A673 (cell line): ENCODE results near the gene LIMS1. TPM values are rescaled to one million over a fixed set of nuclear protein-coding genes. Genes with fewer than 3 reads are reported as not detected.

Experiments
- BruUV-seq: library from RNA; stranded (reverse); fragments of 400-500 nt; replicated peaks from 2 replicates; lab custom pipeline; 2021; lab: Mats Ljungman, UMichigan
- CTCF ChIA-PET: fragments of 300-600 bp; sonication (Branson Sonifier 250); formaldehyde crosslinking; loops from one replicate; lab custom pipeline; 2022; ENCODE audit warnings: antibody characterized with exemption; lab: Charles Lee
- POLR2A ChIA-PET: fragments of 300-600 bp; sonication (Branson Sonifier 250); formaldehyde crosslinking; loops from one replicate; lab custom pipeline; 2022; ENCODE audit warnings: antibody characterized with exemption; ENCODE audit not compliant: low non-redundant PET; lab: Charles Lee
- DNase-seq: peaks from one replicate; pipeline ENCODE4 v3.0.0-alpha.2; 2015; ENCODE audit warnings: low spot score
- H3K27ac ChIP-seq: fragments of 200-600 bp; sonication (generic); 2 replicates; pipeline ENCODE4 v1.5.1; 2016; ENCODE audit warnings: mixed run types, low read depth, mild to moderate bottlenecking, mixed read lengths, antibody characterized with exemption, low read length; ENCODE audit not compliant: poor library complexity, severe bottlenecking
- H3K27me3 ChIP-seq: fragments of 200-600 bp; sonication (generic); replicated peaks from 2 replicates; pipeline ENCODE4 v1.6.1; 2017; ENCODE audit warnings: mixed run types, low read depth, mild to moderate bottlenecking, mixed read lengths, antibody characterized with exemption, low read length; ENCODE audit not compliant: insufficient read depth, poor library complexity
- H3K36me3 ChIP-seq: fragments of 200-600 bp; sonication (generic); 2 replicates; pipeline ENCODE4 v1.6.1; 2016; ENCODE audit warnings: mixed run types, mild to moderate bottlenecking, mixed read lengths, antibody characterized with exemption, low read length; ENCODE audit not compliant: insufficient read depth, poor library complexity, severe bottlenecking
- H3K4me1 ChIP-seq: fragments of 200-600 bp; sonication (generic); 2 replicates; pipeline ENCODE4 v1.6.1; 2017; ENCODE audit warnings: mixed run types, mild to moderate bottlenecking, mixed read lengths, antibody characterized with exemption, low read length; ENCODE audit not compliant: insufficient read depth, poor library complexity, severe bottlenecking
- H3K4me3 ChIP-seq: fragments of 200-600 bp; sonication (generic); 2 replicates; pipeline ENCODE4 v1.5.1; 2016; ENCODE audit warnings: low read depth, mixed run types, mild to moderate bottlenecking, mixed read lengths, low read length; ENCODE audit not compliant: poor library complexity, severe bottlenecking
- H3K9me3 ChIP-seq: fragments of 200-600 bp; sonication (generic); 2 replicates; pipeline ENCODE4 v1.6.1; 2016; ENCODE audit warnings: mixed run types, low read depth, mild to moderate bottlenecking, mixed read lengths, antibody characterized with exemption, low read length; ENCODE audit not compliant: poor library complexity, severe bottlenecking
- CTCF ChIP-seq: fragments of 300-800, 200-600 bp; sonication (generic); conservative IDR thresholded peaks from 2 replicates; pipeline ENCODE4 v1.5.1; 2017; ENCODE audit warnings: low read depth, mild to moderate bottlenecking, antibody characterized with exemption, low read length, moderate library complexity, mixed read lengths
- EZH2 ChIP-seq: fragments of 200-600 bp; sonication (generic); IDR thresholded peaks from 2 replicates; pipeline ENCODE4 v1.6.1; 2017; ENCODE audit warnings: borderline replicate concordance, low read depth, mild to moderate bottlenecking, mixed read lengths, antibody characterized with exemption, low read length; ENCODE audit not compliant: poor library complexity, severe bottlenecking
- intact Hi-C: fragments of 100-400 bp; cut with micrococcal nuclease; formaldehyde crosslinking; loops from one replicate; pipeline ENCODE4 v1.10.0; 2022; ENCODE audit not compliant: unreplicated experiment
- total RNA-seq: library from RNA; stranded (reverse); gene quantifications from 2 replicates; pipeline ENCODE4 v1.2.3, GENCODE V29; 2021

LIMS1 gene
- total RNA-seq, 1 experiment from 2014 or later: 43.9 TPM

DNA sequence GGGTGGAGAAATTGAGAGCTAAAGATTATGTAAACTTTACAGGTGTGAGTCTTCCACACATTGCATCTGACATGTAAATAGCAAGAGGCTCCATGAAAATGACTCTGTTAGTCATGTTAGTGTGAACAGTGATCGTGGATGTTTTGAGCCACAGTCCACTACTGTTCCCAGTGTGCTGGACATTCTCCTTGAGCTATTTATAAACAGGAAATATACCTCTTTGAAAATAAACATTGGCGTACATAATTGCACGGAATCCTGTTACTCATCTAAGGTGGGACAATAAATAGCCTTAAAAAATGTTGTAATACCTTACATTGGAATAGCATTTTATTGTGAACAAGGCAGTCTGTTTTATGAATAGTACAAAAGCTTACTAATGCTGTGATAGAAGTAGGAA lies 37.0 kb downstream of the LIMS1 start:
- Histone ChIP-seq H3K4me1 (peaks cover 4% of the 10 kb centered on the region), H3K27me3 (no peaks in the 10 kb centered on the region), H3K4me3 (no peak overlapping the region), H3K9me3 (no peaks in the 10 kb centered on the region), H3K27ac (no peak overlapping the region), H3K36me3 (no peaks in the 10 kb centered on the region)
- POLR2A ChIA-PET: no interaction called here
- intact Hi-C loops: no loop called here
- BruUV-seq: no TSS peak
- TF ChIP-seq CTCF: no peak
- TF ChIP-seq EZH2: no peak
- CTCF ChIA-PET: no interaction called here
- DNase-seq: no peak

DNA sequence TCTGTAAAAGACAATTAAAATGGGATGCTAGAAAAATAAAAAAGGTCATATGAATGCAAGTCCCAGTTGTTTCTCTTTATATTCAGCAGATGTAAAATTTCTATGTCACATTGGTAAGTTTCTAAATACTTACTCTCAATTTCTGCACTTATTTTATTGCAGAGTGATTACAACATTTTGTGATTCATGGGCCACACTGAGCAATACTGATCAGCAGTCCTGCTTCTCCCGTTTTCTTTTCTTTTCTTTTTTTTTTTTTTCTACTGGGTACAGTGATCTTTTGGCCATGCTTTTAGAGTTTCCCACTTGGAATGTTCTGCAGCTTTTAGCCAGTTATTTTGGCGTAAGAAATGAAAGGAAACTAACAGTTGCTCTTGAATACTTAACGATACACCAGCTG lies 38.8 kb downstream of the LIMS1 start:
- no TSS peak for BruUV-seq

GRCh38 chr2:108574332-108574731 lies 40.1 kb downstream of the LIMS1 start:
- H3K4me1 ChIP-seq: no peaks in the 10 kb centered on the region

More for the DNA sequence above, 38.8 kb downstream of the LIMS1 start:
- no peak overlapping the region for H3K27ac ChIP-seq
- H3K36me3 ChIP-seq: no peaks in the 10 kb centered on the region
- ChIA-PET POLR2A (no interaction called here), CTCF (no interaction called here)
- intact Hi-C loops: no loop called here
- H3K4me3 ChIP-seq: no peak overlapping the region
- no peak for DNase-seq
- no peaks in the 10 kb centered on the region for H3K27me3 ChIP-seq
- no peaks in the 10 kb centered on the region for H3K4me1 ChIP-seq
- TF ChIP-seq CTCF: no peak
- no peak for TF ChIP-seq EZH2
- no peaks in the 10 kb centered on the region for H3K9me3 ChIP-seq

More at GRCh38 chr2:108574332-108574731, 40.1 kb downstream of the LIMS1 start:
- Histone ChIP-seq H3K27me3 (no peaks in the 10 kb centered on the region), H3K36me3 (no peaks in the 10 kb centered on the region), H3K4me3 (no peak overlapping the region), H3K9me3 (no peaks in the 10 kb centered on the region), H3K27ac (no peak overlapping the region)
- DNase-seq: no peak
- ChIA-PET POLR2A (interaction anchor here (0.6 kb wide), 1 partner anchor 37 kb away, joined by 3 read pairs; no protein-coding TSS in a partner anchor), CTCF (no interaction called here)
- BruUV-seq: no TSS peak
- intact Hi-C loops: no loop called here
- TF ChIP-seq EZH2 (no peak), CTCF (no peak)
